ENCODE data around the gene ATAD3B.
"Not testable (repeated sequence)": the region's sequence is repeated elsewhere in the genome, so short reads cannot be mapped to it uniquely, and the experiment has no call there.

Gene ATAD3B

DNA sequence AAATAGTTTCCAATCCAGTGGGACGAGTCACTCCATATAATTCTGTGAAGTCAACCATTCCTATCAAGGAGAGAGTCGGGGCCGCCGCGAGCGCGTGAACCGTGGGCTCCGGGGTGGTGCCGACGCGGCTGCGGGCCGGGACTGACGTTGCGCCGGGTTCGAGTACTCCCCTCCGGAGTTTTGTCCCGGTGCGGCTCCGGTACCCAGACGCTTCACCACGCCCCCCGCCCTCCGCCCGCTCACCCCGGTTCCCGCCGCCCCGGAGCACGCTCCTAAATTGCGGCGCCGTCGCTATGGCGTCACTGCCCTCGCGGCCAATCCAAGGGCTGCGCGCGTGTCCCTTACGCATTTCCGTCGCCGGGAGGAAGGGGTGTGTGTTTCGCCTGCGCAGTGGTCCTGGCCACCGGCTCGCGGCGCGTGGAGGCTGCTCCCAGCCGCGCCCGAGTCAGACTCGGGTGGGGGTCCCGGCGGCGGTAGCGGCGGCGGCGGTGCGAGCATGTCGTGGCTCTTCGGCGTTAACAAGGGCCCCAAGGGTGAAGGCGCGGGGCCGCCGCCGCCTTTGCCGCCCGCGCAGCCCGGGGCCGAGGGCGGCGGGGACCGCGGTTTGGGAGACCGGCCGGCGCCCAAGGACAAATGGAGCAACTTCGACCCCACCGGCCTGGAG, at the start of gene ATAD3B:
Gene ATAD3B (plus strand): TSS at position 377 of the 664 bp plus-strand sequence. CDS start 120 bp downstream, at position 497.
- DNase-seq (ENCODE audit: low read depth in 2 of 2), result peak; percentile 95

GRCh38 chr1:1421907-1422464, 49.6 kb upstream of the ATAD3B start:
- DNase-seq (ENCODE audit: low read depth in 2 of 2), result no peak

GRCh38 chr1:1422465-1423244, 48.9 kb upstream of the ATAD3B start:
- no peak for DNase-seq (ENCODE audit: low read depth in 2 of 2)

GRCh38 chr1:1423245-1423597, 48.3 kb upstream of the ATAD3B start:
- no peak for DNase-seq (ENCODE audit: low read depth in 2 of 2)

DNA sequence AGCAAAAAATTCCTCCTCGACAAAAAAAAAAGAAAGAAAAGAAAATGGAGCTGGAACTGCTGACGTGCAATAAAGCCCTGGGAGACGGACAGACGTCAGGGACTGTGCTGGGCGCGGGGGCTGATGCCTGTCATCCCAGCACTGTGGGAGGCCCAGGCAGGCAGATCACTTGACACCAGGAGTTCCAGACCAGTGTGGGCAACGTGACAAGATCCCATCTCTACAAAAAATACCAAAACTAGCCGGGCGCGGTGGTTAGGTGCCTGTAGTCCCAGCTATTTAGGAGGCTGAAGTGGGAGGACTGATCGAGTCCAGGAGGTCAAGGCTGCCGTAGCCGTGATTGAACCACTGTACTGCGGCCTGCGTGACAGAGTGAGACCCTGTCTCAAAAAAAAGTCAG, 46.9 kb upstream of the ATAD3B start:
- DNase-seq (ENCODE audit: low read depth in 2 of 2), result no peak

- no peak for DNase-seq (ENCODE audit: low read depth in 2 of 2)
These were observed 46.2 kb upstream of the ATAD3B start for GRCh38 chr1:1425426-1425752.

DNA sequence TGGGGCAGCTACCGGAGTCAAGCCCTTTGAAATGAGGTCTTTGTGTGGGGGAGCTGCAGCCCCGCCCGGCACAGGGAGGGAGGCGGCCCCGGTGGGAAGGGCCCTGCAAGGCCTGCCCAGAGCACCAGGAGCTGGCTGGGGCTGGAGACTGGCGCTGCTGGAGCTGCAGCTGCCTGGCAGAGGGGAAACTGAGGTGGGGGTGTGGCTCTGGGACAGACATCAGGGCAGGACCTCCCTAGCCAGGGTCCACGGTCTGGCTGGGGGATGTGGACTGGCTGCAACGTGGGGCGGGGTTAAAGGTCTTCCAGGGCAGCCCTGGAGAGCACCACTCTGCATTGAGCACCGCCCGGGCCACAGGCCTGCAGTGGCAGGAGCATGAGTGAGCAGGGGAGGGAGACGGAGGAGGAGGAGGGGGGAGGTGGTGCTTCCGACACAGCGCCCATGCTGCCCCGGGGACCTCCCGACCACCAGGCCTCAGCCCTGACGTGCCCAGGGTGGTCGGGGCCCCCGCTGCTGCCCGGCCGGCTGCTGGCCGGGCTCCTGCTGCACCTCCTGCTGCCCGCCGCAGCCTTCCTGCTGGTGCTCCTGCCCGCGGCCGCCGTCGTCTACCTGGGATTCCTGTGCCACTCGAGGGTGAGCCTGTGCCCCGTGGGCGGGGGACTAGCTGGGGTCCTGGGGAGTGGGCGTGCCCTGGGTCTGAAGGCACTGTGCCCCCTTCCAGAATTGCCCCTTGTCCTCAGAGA, 45.6 kb upstream of the ATAD3B start:
- no peak for DNase-seq (ENCODE audit: low read depth in 2 of 2)

- no peak for DNase-seq (ENCODE audit: low read depth in 2 of 2)
These were observed 45.0 kb upstream of the ATAD3B start for GRCh38 chr1:1426496-1427105.

DNA sequence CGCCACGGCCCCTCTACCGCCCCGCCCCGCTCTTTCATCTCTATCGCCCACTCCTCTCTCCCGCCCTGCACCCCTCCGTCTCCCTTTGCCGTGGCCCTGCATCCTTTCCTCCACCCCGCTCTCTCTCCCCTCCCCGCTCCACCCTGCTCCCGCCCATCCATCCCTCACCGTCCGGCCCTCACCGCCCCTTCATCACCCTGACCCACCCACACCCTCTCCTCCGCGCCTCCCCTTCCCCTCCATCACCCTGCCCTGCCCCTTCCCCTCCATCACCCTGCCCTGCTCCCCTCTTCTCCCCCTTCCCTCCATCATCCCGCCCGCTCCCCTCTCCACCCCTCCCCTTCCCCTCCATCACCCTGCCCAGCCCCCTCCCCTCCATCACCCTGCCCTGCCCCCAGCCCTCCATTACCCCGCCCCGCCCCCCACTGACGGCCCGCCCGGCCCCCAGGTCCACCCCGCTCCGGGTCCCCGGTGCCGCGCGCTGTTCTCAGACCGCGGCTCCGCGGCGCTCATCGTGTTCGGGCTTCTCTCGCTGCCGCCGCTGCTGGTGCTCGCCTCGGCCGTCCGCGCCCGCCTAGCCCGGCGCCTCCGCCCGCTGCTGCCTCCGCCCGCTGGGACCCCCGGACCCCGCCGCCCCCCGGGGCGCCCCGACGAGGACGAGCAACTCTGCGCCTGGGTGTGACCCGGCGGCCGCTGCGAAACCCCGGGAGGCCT, 44.3 kb upstream of the ATAD3B start:
- DNase-seq (ENCODE audit: low read depth in 2 of 2), result no peak

GRCh38 chr1:1427820-1428148, 43.8 kb upstream of the ATAD3B start:
- no peak for DNase-seq (ENCODE audit: low read depth in 2 of 2)

GRCh38 chr1:1428174-1428573, 43.4 kb upstream of the ATAD3B start:
- DNase-seq (ENCODE audit: low read depth in 2 of 2), result no peak

DNA sequence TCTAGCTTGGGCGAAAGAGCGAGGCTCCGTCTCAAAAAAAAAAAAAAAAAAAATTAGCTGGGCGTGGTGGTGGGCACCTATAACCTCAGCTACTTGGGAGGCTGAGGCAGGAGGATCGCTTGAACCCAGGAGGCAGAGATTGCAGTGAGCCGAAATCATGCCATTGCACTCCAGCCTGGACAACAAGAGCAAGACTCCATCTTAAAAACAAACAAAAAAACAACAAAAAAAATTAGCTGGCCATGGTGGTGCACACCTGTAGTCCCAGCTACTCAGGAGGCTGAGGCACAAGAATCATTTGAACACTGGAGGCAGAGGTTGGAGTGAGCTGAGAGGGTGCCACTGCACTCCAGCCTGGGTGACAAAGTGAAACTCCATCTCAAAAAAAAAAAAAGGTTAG, 42.6 kb upstream of the ATAD3B start:
- not testable (repeated sequence) for DNase-seq (ENCODE audit: low read depth in 2 of 2)

DNA sequence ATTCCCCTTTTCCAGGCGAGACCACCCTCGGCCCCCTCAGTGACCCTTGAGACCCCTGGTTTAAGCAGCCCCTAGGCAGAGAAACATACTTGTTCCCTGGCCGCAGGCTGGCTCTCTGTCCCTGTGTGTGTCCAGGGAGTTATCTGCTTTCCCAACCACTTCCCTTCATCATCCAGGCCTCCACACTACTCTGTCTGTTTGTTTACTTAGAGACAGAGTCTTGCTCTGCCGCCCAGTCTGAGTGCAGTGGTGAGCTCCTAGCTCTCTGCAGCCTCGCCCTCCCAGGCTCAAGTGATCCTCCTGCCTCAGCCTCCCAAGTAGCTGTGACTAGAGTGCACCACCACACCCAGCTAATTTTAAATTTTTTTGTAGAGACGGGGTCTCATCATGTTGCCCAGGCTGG, 41.9 kb upstream of the ATAD3B start:
- no peak for DNase-seq (ENCODE audit: low read depth in 2 of 2)

- DNase-seq (ENCODE audit: low read depth in 2 of 2), result no peak
These were observed 41.2 kb upstream of the ATAD3B start for GRCh38 chr1:1430114-1430982.

DNA sequence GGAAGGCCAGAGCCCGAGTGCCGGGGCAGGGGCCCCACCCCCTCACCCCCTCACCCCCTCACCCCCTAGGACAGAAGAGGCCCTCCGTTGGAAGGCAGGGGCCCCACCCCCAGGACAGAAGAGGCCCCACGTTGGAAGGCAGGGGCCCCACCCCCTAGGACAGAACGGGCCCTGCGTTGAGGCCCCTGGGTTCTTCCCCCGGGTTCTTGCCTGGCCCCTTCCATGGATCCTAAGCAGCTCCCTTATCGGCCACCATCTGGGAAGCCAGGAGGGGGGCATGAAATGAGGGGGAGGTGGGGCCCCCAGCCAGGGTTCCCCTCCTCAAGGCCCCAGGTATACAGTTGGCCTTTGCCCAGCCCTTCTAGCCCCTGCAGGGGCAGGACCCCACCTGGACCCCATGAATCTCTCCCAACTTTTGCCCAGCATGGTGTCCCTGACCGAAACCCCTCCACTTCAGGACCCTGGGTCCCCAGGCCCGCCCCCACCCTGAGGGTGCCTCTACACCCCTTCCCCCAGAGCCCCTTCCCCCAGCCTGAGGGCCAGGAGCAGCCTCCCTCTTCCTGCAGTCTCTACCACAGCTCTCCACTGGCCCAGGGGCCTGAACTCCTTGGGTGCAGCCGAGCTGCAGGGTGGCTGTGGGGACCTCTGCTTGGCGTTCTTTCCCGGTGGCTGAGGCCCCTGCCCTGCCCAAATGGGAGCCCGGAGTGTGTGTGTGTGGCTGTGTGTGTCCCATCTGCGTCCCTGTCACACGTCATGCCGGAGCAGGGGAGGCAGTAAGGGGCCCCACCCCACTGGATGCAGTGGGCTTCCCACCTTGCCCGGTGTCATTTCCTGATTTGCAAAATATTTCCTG, 40.3 kb upstream of the ATAD3B start:
- no peak for DNase-seq (ENCODE audit: low read depth in 2 of 2)

DNA sequence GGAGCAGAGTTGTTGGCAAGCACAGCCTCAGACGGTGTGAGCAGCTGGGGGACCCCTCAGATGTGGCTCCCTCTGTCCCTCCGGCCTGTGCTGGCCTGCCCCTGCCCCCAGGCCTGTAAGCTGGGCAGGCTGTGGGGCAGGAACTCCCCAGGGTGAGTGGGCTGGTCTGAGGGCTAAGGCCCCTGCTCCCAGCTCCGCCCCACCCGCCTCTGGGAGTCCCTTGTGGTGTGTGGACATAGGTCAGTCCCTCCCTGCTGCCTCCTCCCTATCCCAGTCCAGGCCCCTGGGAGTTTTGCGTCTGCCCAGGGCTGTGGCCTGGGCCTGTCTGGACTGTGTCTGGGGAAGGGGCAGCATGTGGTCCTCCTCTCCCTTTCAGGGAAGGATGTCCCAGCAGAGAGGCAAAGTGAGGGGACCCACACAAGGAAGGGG, 39.7 kb upstream of the ATAD3B start:
- DNase-seq (ENCODE audit: low read depth in 2 of 2), result no peak

DNA sequence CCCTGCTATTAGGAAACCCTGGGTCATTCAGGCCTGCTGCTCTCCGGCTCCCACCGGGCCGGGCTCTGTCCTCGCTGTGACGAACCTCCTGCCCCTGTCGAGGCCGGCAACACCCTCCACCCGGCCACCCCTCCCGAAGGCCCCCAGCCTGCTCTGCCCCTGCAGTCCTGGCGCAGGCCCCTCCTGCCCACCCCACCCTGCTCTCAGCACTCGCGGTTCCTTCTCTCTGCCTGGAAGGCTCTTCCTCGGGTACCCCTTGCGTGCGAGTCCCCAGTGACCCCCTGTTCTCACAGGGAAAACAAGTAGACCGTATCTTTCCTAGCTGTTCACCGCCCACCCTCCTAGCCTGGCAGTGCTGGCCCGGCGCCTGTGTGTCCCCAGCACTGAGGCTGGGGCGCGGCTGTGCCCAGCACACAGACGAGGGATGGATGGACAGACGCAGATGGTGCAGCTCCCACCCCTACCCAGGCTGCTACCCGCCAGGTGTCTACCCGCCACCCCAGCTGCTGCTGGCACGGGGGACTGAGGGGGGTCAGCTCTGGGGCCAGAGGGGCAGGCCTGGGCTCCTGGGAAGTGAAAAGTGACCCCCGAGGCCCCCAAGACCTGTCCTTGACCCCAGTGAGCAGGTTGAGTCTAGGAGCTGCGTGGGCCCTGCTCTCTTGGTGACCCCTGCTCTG, 39.2 kb upstream of the ATAD3B start:
- DNase-seq (ENCODE audit: low read depth in 2 of 2), result no peak

DNA sequence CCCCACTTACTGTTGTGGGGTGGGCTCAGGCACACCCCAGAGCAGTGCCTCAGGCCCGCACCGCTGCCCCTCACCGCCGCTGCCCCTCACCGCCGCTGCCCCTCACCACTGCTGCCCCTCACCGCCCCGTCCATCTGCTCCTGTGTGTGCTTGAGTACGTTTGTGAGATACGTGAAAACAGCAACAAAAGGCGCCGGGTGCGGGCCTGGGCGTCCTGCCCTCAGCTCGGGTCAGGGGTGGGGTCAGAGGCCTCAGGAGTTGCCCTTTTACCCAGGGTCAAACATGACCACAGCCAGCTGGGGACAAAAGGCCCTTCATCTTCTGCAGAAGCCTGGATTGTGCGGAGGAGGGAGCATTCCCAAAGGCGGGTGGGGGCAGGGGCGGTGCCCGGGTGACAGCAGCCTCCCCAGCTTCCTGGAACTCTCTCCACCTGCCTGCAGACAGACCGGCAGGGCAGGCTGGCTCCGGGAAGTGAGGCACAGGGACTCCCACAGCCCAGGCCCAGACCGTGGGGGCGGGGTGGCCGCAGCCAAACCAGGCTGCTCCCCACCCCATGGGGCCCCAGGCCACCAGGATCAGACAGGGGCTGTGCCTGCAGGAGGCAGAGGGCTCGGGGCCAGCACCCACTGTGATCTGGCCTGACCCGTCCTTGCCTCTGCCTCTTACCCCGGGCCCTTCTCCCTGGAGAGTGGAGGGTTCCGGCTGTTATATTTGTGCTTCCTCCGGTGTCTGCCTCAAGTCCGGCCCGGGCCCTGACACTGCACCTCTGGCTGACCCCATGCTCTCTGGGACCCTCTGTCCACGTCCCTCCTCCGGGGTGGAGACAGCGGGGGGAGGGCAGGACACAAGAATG, 38.4 kb upstream of the ATAD3B start:
- no peak for DNase-seq (ENCODE audit: low read depth in 2 of 2)
